Measurements from ENCODE around the gene KRTAP4-5.

- no peak for TF ChIP-seq POLR2A (IDR thresholded peaks at IDR 0.05; ENCODE audit: extremely low read depth, insufficient read length)
- TF ChIP-seq, protein P1, sequence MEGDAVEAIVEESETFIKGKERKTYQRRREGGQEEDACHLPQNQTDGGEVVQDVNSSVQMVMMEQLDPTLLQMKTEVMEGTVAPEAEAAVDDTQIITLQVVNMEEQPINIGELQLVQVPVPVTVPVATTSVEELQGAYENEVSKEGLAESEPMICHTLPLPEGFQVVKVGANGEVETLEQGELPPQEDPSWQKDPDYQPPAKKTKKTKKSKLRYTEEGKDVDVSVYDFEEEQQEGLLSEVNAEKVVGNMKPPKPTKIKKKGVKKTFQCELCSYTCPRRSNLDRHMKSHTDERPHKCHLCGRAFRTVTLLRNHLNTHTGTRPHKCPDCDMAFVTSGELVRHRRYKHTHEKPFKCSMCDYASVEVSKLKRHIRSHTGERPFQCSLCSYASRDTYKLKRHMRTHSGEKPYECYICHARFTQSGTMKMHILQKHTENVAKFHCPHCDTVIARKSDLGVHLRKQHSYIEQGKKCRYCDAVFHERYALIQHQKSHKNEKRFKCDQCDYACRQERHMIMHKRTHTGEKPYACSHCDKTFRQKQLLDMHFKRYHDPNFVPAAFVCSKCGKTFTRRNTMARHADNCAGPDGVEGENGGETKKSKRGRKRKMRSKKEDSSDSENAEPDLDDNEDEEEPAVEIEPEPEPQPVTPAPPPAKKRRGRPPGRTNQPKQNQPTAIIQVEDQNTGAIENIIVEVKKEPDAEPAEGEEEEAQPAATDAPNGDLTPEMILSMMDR (IDR thresholded peaks at IDR 0.05; ENCODE audit: low read depth, low read length) = no peak
Observed at GRCh38 chr17:41196068-41196467, 46.4 kb upstream of the KRTAP4-5 start.
